Measurements from ENCODE around the gene ZNF253. TPM values are rescaled to one million over a fixed set of nuclear protein-coding genes. Genes with fewer than 3 reads are reported as not detected.
"Not testable (repeated sequence)": the region's sequence is repeated elsewhere in the genome, so short reads cannot be mapped to it uniquely, and the experiment has no call there.

Gene ZNF253
- total RNA-seq, 1 donor from 2014 or later = 28.1 TPM

DNA sequence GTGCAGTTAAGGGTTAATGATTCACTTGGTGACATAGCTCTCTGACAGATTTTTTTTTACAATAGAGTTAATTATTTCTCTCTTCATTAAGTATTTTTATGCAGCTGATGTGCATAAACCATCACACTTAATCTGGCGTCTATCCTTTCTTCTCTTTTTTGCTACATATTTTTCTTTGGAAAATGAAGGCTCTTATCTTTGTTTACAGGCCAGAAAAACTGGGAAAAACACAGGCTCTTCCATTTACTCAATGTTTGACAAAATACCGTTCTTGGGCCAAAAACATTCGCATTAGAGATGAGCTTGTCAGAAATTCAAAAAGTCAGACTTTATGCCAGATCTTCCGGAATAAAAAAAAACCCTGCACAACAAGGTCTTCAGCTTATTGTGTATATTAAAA, 12.0 kb downstream of the ZNF253 start:
- no peaks in the 10 kb centered on the region for H3K4me1 Mint-ChIP-seq
- peaks cover 35% of the 10 kb centered on the region for H3K9me3 Mint-ChIP-seq
- H3K36me3 Mint-ChIP-seq = peaks cover 73% of the 10 kb centered on the region
- TF ChIP-seq, protein P1, sequence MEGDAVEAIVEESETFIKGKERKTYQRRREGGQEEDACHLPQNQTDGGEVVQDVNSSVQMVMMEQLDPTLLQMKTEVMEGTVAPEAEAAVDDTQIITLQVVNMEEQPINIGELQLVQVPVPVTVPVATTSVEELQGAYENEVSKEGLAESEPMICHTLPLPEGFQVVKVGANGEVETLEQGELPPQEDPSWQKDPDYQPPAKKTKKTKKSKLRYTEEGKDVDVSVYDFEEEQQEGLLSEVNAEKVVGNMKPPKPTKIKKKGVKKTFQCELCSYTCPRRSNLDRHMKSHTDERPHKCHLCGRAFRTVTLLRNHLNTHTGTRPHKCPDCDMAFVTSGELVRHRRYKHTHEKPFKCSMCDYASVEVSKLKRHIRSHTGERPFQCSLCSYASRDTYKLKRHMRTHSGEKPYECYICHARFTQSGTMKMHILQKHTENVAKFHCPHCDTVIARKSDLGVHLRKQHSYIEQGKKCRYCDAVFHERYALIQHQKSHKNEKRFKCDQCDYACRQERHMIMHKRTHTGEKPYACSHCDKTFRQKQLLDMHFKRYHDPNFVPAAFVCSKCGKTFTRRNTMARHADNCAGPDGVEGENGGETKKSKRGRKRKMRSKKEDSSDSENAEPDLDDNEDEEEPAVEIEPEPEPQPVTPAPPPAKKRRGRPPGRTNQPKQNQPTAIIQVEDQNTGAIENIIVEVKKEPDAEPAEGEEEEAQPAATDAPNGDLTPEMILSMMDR (IDR thresholded peaks at IDR 0.05; ENCODE audit: unreplicated experiment) = no peak
- H3K27ac Mint-ChIP-seq = no peak overlapping the region
- H3K4me3 Mint-ChIP-seq = no peak overlapping the region
- H3K27me3 Mint-ChIP-seq (ENCODE audit: low read depth) = no peaks in the 10 kb centered on the region
- no peak for DNase-seq (ENCODE audit: low spot score in 2 of 2, unreplicated experiment in 2 of 2)

DNA sequence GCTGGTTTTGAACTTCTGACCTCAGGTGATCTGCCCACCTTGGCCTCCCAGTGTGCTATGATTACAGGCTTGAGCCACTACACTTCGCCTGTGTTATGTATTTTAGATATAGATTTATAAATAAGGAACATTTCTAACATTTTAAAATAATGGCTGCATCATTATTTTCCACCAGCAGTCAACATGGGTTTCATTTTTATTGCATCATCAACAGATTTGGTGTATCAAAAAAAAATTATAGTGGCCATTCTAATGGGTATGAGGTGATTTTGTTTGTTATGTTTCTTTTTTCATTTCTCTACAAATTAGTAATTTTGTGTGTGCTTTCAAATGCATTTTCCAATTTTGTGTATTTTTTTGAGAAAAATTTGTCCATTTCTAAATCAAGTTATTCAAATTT, 18.9 kb downstream of the ZNF253 start:
- DNase-seq (ENCODE audit: low spot score in 2 of 2, unreplicated experiment in 2 of 2) = no peak
- H3K9me3 Mint-ChIP-seq = peaks cover 36% of the 10 kb centered on the region
- H3K27ac Mint-ChIP-seq = no peak overlapping the region
- no peaks in the 10 kb centered on the region for H3K27me3 Mint-ChIP-seq (ENCODE audit: low read depth)
- TF ChIP-seq, protein P1 (IDR thresholded peaks at IDR 0.05; ENCODE audit: unreplicated experiment) = no peak
- no peaks in the 10 kb centered on the region for H3K4me1 Mint-ChIP-seq
- H3K36me3 Mint-ChIP-seq = peaks cover 76% of the 10 kb centered on the region
- no peak overlapping the region for H3K4me3 Mint-ChIP-seq

DNA sequence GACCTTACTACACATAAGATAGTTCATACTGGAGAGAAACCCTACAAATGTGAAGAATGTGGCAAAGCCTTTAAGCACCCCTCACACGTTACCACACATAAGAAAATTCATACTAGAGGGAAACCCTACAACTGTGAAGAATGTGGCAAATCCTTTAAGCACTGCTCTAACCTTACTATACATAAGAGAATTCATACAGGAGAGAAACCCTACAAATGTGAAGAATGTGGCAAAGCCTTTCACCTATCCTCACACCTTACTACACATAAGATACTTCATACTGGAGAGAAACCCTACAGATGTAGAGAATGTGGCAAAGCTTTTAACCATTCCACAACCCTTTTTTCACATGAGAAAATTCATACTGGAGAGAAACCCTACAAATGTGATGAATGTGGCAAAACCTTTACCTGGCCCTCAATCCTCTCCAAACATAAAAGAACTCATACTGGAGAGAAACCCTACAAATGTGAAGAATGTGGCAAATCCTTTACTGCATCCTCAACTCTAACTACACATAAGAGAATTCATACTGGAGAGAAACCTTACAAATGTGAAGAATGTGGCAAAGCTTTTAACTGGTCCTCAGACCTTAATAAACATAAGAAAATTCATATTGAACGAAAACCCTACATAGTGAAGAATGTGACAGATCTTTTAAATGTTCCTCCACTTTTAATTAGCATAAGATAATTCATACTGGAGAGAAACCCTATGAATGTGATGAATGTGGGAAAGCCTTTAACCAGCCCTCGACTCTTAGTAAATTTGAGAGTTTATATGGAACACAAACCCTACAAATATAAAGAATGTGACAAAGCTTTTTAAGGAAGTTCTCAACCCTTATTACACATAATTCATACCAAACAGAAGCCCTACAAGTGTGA, 26.6 kb downstream of the ZNF253 start:
- H3K4me1 Mint-ChIP-seq; DNase-seq (ENCODE audit: low spot score in 2 of 2, unreplicated experiment in 2 of 2); H3K27ac Mint-ChIP-seq; H3K4me3 Mint-ChIP-seq; H3K27me3 Mint-ChIP-seq (ENCODE audit: low read depth): not testable (repeated sequence)
- H3K9me3 Mint-ChIP-seq = peaks cover 59% of the 10 kb centered on the region
- H3K36me3 Mint-ChIP-seq = peaks cover 70% of the 10 kb centered on the region

- Mint-ChIP-seq H3K27ac (peak overlapping the region; percentile 100), H3K36me3 (peaks cover 25% of the 10 kb centered on the region)
- DNase-seq (ENCODE audit: low spot score in 2 of 2, unreplicated experiment in 2 of 2) = no peak
Measured at GRCh38 chr19:19900139-19900728, 34.6 kb downstream of the ZNF253 start.

DNA sequence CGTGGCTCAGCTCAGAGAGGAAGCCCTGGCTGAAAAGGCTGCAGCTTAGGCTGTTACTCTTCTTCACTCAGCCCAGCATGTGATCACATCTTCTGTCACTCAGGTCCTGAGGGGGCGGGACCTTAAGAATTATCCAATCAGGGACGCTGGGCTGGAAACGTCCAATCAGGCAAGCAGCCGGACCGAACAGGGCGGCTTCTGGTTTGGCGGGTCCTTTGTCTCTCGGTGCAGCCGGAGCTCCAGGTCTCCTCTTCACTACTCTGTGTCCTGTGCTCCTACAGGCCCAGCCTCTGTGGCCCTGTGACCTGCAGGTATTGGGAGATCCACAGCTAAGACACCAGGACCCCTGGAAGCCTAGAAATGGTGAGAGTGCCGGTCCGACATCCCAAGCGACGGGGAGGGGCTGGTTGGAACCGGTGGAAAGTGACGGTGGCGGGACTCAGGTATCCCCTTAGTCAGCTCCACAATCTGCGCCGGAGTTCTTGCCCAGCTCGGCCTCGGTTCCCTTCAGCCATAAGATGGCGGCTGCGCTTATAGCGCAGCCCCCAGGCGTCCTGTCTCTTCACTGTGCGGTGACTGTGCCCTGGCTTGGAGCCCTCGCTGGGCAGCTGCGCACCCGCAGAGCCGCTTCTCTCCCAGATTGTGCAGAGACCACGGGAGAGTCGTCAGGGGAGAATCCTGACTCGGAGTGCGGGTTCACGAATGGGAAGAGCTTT, 35.2 kb downstream of the ZNF253 start, which contains the start of gene ZNF93:
Gene ZNF93 (plus strand): TSS at position 218 of the 716 bp plus-strand sequence. CDS start 143 bp downstream, at position 361.
- peaks cover 40% of the 10 kb centered on the region for H3K9me3 Mint-ChIP-seq
- peak; percentile 86 to 93 for DNase-seq (ENCODE audit: low spot score in 2 of 2, unreplicated experiment in 2 of 2)
- H3K36me3 Mint-ChIP-seq = peaks cover 19% of the 10 kb centered on the region
- H3K27ac Mint-ChIP-seq = peak within 1 kb of the TSS; percentile 100
- H3K4me3 Mint-ChIP-seq = peak within 1 kb of the TSS; percentile 96
- no peaks in the 10 kb centered on the region for H3K27me3 Mint-ChIP-seq (ENCODE audit: low read depth)
- TF ChIP-seq, protein P1 (IDR thresholded peaks at IDR 0.05; ENCODE audit: unreplicated experiment) = no peak
- peaks cover 32% of the 10 kb centered on the region for H3K4me1 Mint-ChIP-seq

More at GRCh38 chr19:19900139-19900728, 34.6 kb downstream of the ZNF253 start:
- Mint-ChIP-seq H3K27me3 (ENCODE audit: low read depth) (no peaks in the 10 kb centered on the region), H3K4me3 (peak overlapping the region; percentile 96), H3K4me1 (peaks cover 27% of the 10 kb centered on the region), H3K9me3 (peaks cover 47% of the 10 kb centered on the region)
- TF ChIP-seq, protein P1 (IDR thresholded peaks at IDR 0.05; ENCODE audit: unreplicated experiment) = no peak

GRCh38 chr19:19907551-19907950, 41.9 kb downstream of the ZNF253 start:
- not testable (repeated sequence) for H3K27me3 Mint-ChIP-seq (ENCODE audit: low read depth); DNase-seq (ENCODE audit: low spot score in 2 of 2, unreplicated experiment in 2 of 2); H3K9me3 Mint-ChIP-seq; H3K27ac Mint-ChIP-seq; H3K4me3 Mint-ChIP-seq
- H3K36me3 Mint-ChIP-seq = peaks cover 21% of the 10 kb centered on the region
- H3K4me1 Mint-ChIP-seq = peaks cover 39% of the 10 kb centered on the region
